Measurements from ENCODE around the gene MCUR1.
"Not testable (repeated sequence)": the region's sequence is repeated elsewhere in the genome, so short reads cannot be mapped to it uniquely, and the experiment has no call there.

DNA sequence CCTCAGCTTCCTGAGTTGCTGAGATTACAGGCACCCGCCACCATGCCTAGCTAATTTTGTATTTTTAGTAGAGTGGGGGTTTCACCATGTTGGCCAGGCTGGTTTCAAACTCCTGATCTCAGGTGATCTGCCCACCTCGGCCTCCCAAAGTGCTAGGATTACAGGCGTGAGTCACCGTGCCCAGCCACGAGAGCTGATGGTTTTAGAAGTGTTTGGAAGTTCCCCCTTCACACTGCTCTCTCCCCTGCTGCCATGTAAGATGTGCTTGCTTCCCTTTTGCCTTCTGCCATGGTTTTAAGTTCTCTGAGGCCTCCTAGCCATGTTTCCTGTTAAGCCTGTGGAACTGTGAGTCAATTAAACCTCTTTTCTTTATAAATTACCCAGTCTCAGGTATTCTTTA is 36.3 kb upstream of the MCUR1 start:
- TF ChIP-seq EZH2 (IDR thresholded peaks at IDR 0.05; ENCODE audit: insufficient read depth, poor library complexity, severe bottlenecking); EZH2phosphoT487 (IDR thresholded peaks at IDR 0.05; ENCODE audit: insufficient read depth, low read depth): not testable (repeated sequence)
